ENCODE data around the gene GSTO2.
A peak's percentile ranks its signal among the peaks of the same experiment; 100 is the strongest.

The GSTO2 gene

GRCh38 chr10:104254493-104255310 lies 14.3 kb upstream of the GSTO2 start, which contains the start of gene GSTO1:
GSTO1 (plus strand) TSS chr10:104254892; CDS start chr10:104254929, 37 bp downstream.
- peak; percentile 82 for DNase-seq

GRCh38 chr10:104255311-104255981 lies 13.5 kb upstream of the GSTO2 start:
- peak; percentile 79 for DNase-seq

GRCh38 chr10:104256335-104256961 lies 12.5 kb upstream of the GSTO2 start:
- DNase-seq: no peak

GRCh38 chr10:104257235-104257634 lies 11.7 kb upstream of the GSTO2 start:
- no peak for DNase-seq

- DNase-seq: no peak
Observed at GRCh38 chr10:104258209-104258608, 10.8 kb upstream of the GSTO2 start.

- DNase-seq: no peak
Observed at GRCh38 chr10:104259456-104259855, 9.5 kb upstream of the GSTO2 start.

GRCh38 chr10:104259999-104260774 lies 8.8 kb upstream of the GSTO2 start:
- no peak for DNase-seq

- DNase-seq: peak; percentile 52
Observed at GRCh38 chr10:104260775-104261115, 8.2 kb upstream of the GSTO2 start.

GRCh38 chr10:104262055-104262454 lies 6.9 kb upstream of the GSTO2 start:
- DNase-seq: no peak

- DNase-seq: no peak
Observed at GRCh38 chr10:104264783-104265182, 4.2 kb upstream of the GSTO2 start.

- peak; percentile 14 for DNase-seq
Observed at GRCh38 chr10:104267721-104268404, 1.1 kb upstream of the GSTO2 start.

- DNase-seq: no peak
Observed at GRCh38 chr10:104268405-104268712, 625 bp upstream of the GSTO2 start.

GRCh38 chr10:104273286-104273685 lies 4.3 kb downstream of the GSTO2 start:
- no peak for DNase-seq

- DNase-seq: no peak
Observed at GRCh38 chr10:104273899-104274575, 5.1 kb downstream of the GSTO2 start.

GRCh38 chr10:104274762-104275721 lies 6.1 kb downstream of the GSTO2 start:
- no peak for DNase-seq

- no peak for DNase-seq
Observed at GRCh38 chr10:104276192-104276591, 7.2 kb downstream of the GSTO2 start.

- DNase-seq: no peak
Observed at GRCh38 chr10:104277785-104278184, 8.8 kb downstream of the GSTO2 start.

- DNase-seq: no peak
Observed at GRCh38 chr10:104279550-104280259, 10.7 kb downstream of the GSTO2 start.

- no peak for DNase-seq
Observed at GRCh38 chr10:104281694-104282093, 12.7 kb downstream of the GSTO2 start.

GRCh38 chr10:104284846-104285245 lies 15.9 kb downstream of the GSTO2 start:
- no peak for DNase-seq

All from MV-4-11 (cell line).